Type B pancreatic cell (in vitro differentiated cells): Measurements from ENCODE around the gene PACRG. TPM values are rescaled to one million over a fixed set of nuclear protein-coding genes. Genes with fewer than 3 reads are reported as not detected.

ENCODE experiments used
- DNase-seq: peaks from one replicate; pipeline ENCODE4 v3.0.0; 2021; ENCODE audit warnings: mixed read lengths; ENCODE audit not compliant: unreplicated experiment; ENCODE audit errors: extremely low spot score
- H3K27ac Mint-ChIP-seq: 2 replicates; pipeline ENCODE4 v1.8.0; 2021; ENCODE audit warnings: mild to moderate bottlenecking, mixed read lengths
- H3K27me3 Mint-ChIP-seq: 2 replicates; pipeline ENCODE4 v1.8.0; 2021; ENCODE audit warnings: mixed read lengths
- H3K36me3 Mint-ChIP-seq: 2 replicates; pipeline ENCODE4 v1.8.0; 2021; ENCODE audit warnings: mixed read lengths
- H3K4me1 Mint-ChIP-seq: one replicate; pipeline ENCODE4 v1.8.0; 2021; ENCODE audit warnings: mixed read lengths; ENCODE audit not compliant: unreplicated experiment
- H3K4me3 Mint-ChIP-seq: 2 replicates; pipeline ENCODE4 v1.8.0; 2021; ENCODE audit warnings: mild to moderate bottlenecking, mixed read lengths
- H3K9me3 Mint-ChIP-seq: 2 replicates; pipeline ENCODE4 v1.8.0; 2021; ENCODE audit warnings: mixed read lengths
- CTCF ChIP-seq: fragments of 200-600 bp; sonication (generic); conservative IDR thresholded peaks from 2 replicates; pipeline ENCODE4 v1.5.0; 2021; ENCODE audit warnings: antibody characterized with exemption, mild to moderate bottlenecking
- total RNA-seq: library from RNA; stranded (reverse); gene quantifications from 2 replicates; pipeline ENCODE4 v1.2.1, GENCODE V29; 2021; ENCODE audit warnings: low replicate concordance

The PACRG gene
- total RNA-seq, 1 donor from 2014 or later, result 5.6 TPM

DNA sequence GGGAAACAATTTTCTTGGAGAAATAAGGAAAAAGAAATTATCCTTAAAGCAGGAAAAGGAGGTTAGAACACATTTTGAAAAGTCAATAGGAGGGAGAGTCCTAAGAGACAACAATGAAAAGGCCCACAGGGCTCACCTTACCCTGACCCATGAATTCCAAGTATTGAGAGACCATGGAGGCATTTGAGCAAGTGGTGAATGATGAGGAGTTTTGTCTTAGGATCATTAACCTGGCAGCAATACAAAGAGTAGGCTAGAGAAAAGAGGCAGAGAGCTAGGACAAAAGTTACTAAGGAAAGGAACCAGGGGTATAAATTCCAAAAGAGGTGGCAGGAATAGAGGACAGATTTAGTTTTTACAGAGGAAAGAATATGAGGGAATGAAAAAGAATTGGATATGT, 44.7 kb downstream of the PACRG start:
- TF ChIP-seq CTCF, result no peak
- Mint-ChIP-seq H3K27me3 (no peaks in the 10 kb centered on the region), H3K4me1 (no peaks in the 10 kb centered on the region), H3K27ac (no peak overlapping the region), H3K36me3 (no peaks in the 10 kb centered on the region), H3K9me3 (peaks cover 5% of the 10 kb centered on the region), H3K4me3 (no peak overlapping the region)
- no peak for DNase-seq

- Mint-ChIP-seq H3K4me3 (no peak overlapping the region), H3K4me1 (no peaks in the 10 kb centered on the region), H3K36me3 (no peaks in the 10 kb centered on the region), H3K9me3 (peaks cover 5% of the 10 kb centered on the region), H3K27me3 (no peaks in the 10 kb centered on the region), H3K27ac (no peak overlapping the region)
- no peak for TF ChIP-seq CTCF
- DNase-seq, result no peak
These were observed 46.2 kb downstream of the PACRG start for GRCh38 chr6:162773996-162774395.

- Mint-ChIP-seq H3K36me3 (no peaks in the 10 kb centered on the region), H3K4me3 (no peak overlapping the region), H3K27ac (no peak overlapping the region), H3K9me3 (peaks cover 10% of the 10 kb centered on the region), H3K27me3 (no peaks in the 10 kb centered on the region), H3K4me1 (no peaks in the 10 kb centered on the region)
- no peak for DNase-seq
- TF ChIP-seq CTCF, result no peak
These were observed 49.3 kb downstream of the PACRG start for GRCh38 chr6:162777091-162777490.

- Mint-ChIP-seq H3K9me3 (peaks cover 5% of the 10 kb centered on the region), H3K4me3 (no peak overlapping the region), H3K27ac (no peak overlapping the region), H3K36me3 (no peaks in the 10 kb centered on the region), H3K4me1 (no peaks in the 10 kb centered on the region), H3K27me3 (no peaks in the 10 kb centered on the region)
- TF ChIP-seq CTCF, result no peak
- no peak for DNase-seq
These were observed 50.8 kb downstream of the PACRG start for GRCh38 chr6:162778603-162779002.

- H3K27me3 Mint-ChIP-seq, result no peaks in the 10 kb centered on the region
- no peaks in the 10 kb centered on the region for H3K9me3 Mint-ChIP-seq
- H3K36me3 Mint-ChIP-seq, result no peaks in the 10 kb centered on the region
- no peak overlapping the region for H3K27ac Mint-ChIP-seq
- TF ChIP-seq CTCF, result no peak
- no peak overlapping the region for H3K4me3 Mint-ChIP-seq
- no peak for DNase-seq
- H3K4me1 Mint-ChIP-seq, result no peaks in the 10 kb centered on the region
These were observed 58.0 kb downstream of the PACRG start for GRCh38 chr6:162785632-162786242.
